Esophagus muscularis mucosa (tissue), 4 donors: ENCODE measurements around the gene ZNF24. TPM values are rescaled to one million over a fixed set of nuclear protein-coding genes. Genes with fewer than 3 reads are reported as not detected.

Experiments used
- DNase-seq: peaks from one replicate; pipeline ENCODE4 v3.0.0-alpha.2; 2017; ENCODE audit errors: extremely low spot score
- H3K27ac ChIP-seq, 4 donors: fragments of 200-600 bp; sonication (generic); replicated peaks in 1 of 4; 1 replicate in 3 of 4; 2 replicates in 1 of 4; pipeline ENCODE4 v1.5.1; 2016 to 2019; ENCODE audit warnings: mild to moderate bottlenecking in 1 of 4
- H3K27me3 ChIP-seq, 4 donors: fragments of 200-600 bp; sonication (generic); one replicate each; pipeline versions ENCODE4 v1.5.1 to v1.6.0; 2016 to 2019
- H3K36me3 ChIP-seq, 4 donors: fragments of 200-600 bp; sonication (generic); one replicate each; pipeline ENCODE4 v1.5.1; 2016 to 2019
- H3K4me1 ChIP-seq, 4 donors: fragments of 200-600 bp; sonication (generic); one replicate each; pipeline ENCODE4 v1.5.1; 2016 to 2019
- H3K4me3 ChIP-seq, 4 donors: fragments of 200-600 bp; sonication (generic); 1 replicate in 2 of 4; 2 replicates in 2 of 4; pipeline ENCODE4 v1.5.1; 2016 to 2019; ENCODE audit warnings: mild to moderate bottlenecking in 4 of 4, moderate library complexity in 1 of 4
- H3K9me3 ChIP-seq, 4 donors: fragments of 200-600 bp; sonication (generic); 1 replicate in 3 of 4; 2 replicates in 1 of 4; pipeline ENCODE4 v1.5.1; 2016 to 2019
- EP300 ChIP-seq: sonication (generic); formaldehyde crosslinking; IDR thresholded peaks from one replicate; pipeline ENCODE4 v1.6.1; 2017; ENCODE audit warnings: antibody characterized with exemption
- POLR2A ChIP-seq: fragments of 450-650 bp; IDR thresholded peaks from one replicate; pipeline ENCODE4 v1.6.1; 2017; ENCODE audit warnings: antibody characterized with exemption, moderate library complexity, mild to moderate bottlenecking, low read depth
- POLR2AphosphoS5 ChIP-seq, 2 donors: sonication (generic); formaldehyde crosslinking; IDR thresholded peaks; one replicate each; pipeline ENCODE4 v1.6.1; 2017; ENCODE audit warnings: antibody characterized with exemption in 2 of 2
- WGBS: methylation state at CpG from one replicate; pipeline ENCODE4 v1.1.5; 2018; 5-methylcytosine and 5-hydroxymethylcytosine counted together
- intact Hi-C: fragments of 100-400 bp; cut with DNase I; formaldehyde crosslinking; loops from one replicate; pipeline ENCODE4 v1.15.1; 2023
- total RNA-seq, 4 donors: library from RNA; depleted of rRNA; stranded (reverse); fragments of >200 nt; gene quantifications; one replicate each; pipeline versions ENCODE4 v1.1.0 to v1.2.1, GENCODE V29; 2016
- TF ChIP-seq, protein P1 (sequence below), 3 experiments: fragments of 200-600 bp in 2 of 3; fragments of 450-650 bp in 1 of 3; sonication (generic) in 2 of 3; IDR thresholded peaks; one replicate each; pipeline ENCODE4 v1.5.1; 2017 to 2019; ENCODE audit warnings: antibody characterized with exemption in 3 of 3, mild to moderate bottlenecking in 2 of 3, moderate library complexity in 1 of 3

ZNF24 gene
- total RNA-seq, 4 donors from 2014 or later: 31.2 to 41.1 (median 39.3) TPM

GRCh38 chr18:35378574-35378896, 34.3 kb upstream of the ZNF24 start:
- WGBS: 51% methylated on average over 4 of the region's 4 CpGs
- TF ChIP-seq EP300: no peak
- no peak for TF ChIP-seq POLR2A
- H3K36me3 ChIP-seq: peaks cover 0 to 4% (median 0%) of the 10 kb centered on the region in 4 donors
- DNase-seq: no peak
- H3K4me3 ChIP-seq: no peak overlapping the region
- intact Hi-C loops: no loop called here
- peaks cover 0 to 6% (median 0%) of the 10 kb centered on the region in 4 donors for H3K9me3 ChIP-seq
- H3K27ac ChIP-seq: no peak overlapping the region
- H3K4me1 ChIP-seq: peaks cover 3 to 15% (median 11%) of the 10 kb centered on the region in 4 donors
- H3K27me3 ChIP-seq: peaks cover 0 to 6% (median 2%) of the 10 kb centered on the region in 4 donors

DNA sequence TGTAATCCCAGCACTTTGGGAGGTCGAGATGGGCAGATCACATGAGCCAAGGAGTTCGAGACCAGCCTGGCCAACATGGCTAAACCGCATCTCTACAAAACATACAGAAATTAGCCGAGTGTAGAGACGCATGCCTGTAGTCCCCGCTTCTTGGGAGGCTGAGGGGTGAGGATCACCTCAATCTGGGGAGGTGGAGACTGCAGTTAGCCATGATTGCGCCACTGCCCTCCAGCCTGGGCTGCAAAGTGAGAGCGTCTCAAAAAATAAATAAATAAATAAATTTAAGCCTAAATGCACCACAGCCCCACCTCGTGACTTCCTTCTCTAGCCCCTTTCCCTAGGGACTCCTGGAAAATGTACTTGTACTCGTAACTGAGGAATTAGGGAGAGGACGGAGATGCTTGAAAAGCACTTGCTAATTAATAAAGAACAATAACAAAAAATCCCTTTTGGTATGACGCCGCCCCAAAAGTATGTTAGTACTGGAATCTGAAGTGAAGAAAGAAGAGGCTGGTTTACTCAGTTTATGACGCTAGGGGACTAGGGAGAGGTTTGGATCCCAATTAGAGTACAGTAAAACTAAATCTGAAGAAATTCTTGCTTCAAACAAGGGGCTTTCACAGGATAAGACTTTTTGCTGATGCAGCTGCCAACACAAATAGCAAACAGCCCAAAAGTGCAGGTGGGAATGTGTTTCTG, 33.8 kb upstream of the ZNF24 start:
- peaks cover 0 to 6% (median 2%) of the 10 kb centered on the region in 4 donors for H3K27me3 ChIP-seq
- intact Hi-C loops: no loop called here
- peak overlapping the region in 2 of 4 donors; percentile 92 to 98 for H3K4me3 ChIP-seq
- peak; percentile 26 for DNase-seq
- H3K27ac ChIP-seq: no peak overlapping the region
- H3K4me1 ChIP-seq: peaks cover 3 to 15% (median 11%) of the 10 kb centered on the region in 4 donors
- WGBS: 83% methylated on average over 14 of the region's 14 CpGs
- TF ChIP-seq, protein P1, sequence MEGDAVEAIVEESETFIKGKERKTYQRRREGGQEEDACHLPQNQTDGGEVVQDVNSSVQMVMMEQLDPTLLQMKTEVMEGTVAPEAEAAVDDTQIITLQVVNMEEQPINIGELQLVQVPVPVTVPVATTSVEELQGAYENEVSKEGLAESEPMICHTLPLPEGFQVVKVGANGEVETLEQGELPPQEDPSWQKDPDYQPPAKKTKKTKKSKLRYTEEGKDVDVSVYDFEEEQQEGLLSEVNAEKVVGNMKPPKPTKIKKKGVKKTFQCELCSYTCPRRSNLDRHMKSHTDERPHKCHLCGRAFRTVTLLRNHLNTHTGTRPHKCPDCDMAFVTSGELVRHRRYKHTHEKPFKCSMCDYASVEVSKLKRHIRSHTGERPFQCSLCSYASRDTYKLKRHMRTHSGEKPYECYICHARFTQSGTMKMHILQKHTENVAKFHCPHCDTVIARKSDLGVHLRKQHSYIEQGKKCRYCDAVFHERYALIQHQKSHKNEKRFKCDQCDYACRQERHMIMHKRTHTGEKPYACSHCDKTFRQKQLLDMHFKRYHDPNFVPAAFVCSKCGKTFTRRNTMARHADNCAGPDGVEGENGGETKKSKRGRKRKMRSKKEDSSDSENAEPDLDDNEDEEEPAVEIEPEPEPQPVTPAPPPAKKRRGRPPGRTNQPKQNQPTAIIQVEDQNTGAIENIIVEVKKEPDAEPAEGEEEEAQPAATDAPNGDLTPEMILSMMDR (IDR thresholded peaks at IDR 0.05): no peak
- TF ChIP-seq POLR2A (no peak), EP300 (no peak), POLR2AphosphoS5 (IDR thresholded peaks at IDR 0.05) (no peak)
- H3K9me3 ChIP-seq: peaks cover 0 to 6% (median 0%) of the 10 kb centered on the region in 4 donors
- H3K36me3 ChIP-seq: peaks cover 0 to 5% (median under 1%) of the 10 kb centered on the region in 4 donors

DNA sequence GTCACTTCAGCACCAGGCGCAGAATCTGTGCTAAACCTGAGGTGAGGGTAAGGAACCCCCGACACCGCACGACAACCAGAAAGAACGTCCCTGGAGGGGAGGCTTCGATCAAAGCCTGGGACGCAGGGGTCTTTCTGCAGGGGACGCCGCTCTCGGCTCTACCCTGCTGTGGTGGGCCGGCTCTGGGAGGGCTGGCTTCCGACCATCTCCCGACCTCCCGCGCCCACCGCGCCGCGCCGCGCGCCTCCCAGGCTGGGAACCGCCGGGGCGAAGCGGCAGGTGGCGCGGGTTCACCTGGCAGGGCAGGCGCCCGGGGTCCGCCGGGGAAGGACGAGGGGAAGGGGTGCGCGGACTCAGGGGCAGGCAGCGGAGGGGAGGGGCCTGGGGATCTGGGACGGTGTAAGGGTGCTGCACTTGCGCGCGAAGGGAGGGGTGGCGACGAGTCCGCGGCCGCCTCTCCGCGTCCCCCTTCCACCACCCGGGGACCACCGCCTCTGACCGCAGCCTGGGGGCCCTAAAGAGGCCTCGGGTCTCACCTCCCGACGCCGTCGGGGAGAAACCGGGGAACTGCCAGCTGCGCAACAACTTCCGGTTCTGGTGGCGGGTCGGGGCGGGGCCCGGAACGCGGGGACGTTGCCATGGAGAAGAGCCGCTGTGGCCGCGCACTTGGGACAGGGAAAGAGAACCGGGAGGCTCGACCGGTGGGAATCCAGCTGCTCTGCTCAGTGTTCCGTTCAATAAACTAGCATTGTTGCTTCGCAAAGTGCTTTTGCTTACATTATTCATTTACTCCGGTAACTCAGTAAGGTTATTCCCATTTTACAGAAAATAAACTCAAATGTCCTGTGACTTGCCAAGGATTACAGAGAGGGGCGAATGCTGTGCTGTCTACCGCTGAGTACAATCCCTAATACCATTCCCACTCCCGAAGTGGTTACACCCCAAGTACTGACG, 32.8 kb upstream of the ZNF24 start, which contains the start of gene ZNF396:
Gene ZNF396, minus strand, starts transcription at position 596 of the 954 bp plus-strand sequence. CDS start 3,045 bp downstream, outside the sequence.
- peaks cover 0 to 2% (median 0%) of the 10 kb centered on the region in 4 donors for H3K9me3 ChIP-seq
- peak within 1 kb of the TSS; percentile 24 to 73 (median 66) for H3K27ac ChIP-seq
- H3K4me1 ChIP-seq: peaks cover 3 to 15% (median 11%) of the 10 kb centered on the region in 4 donors
- H3K36me3 ChIP-seq: peaks cover 0 to 5% (median 2%) of the 10 kb centered on the region in 4 donors
- DNase-seq: peak; percentile 93
- peak within 1 kb of the TSS; percentile 70 to 98 (median 93) for H3K4me3 ChIP-seq
- WGBS: 9% methylated on average over 23 of the region's 78 CpGs
- H3K27me3 ChIP-seq: peaks cover 0 to 6% (median 0%) of the 10 kb centered on the region in 4 donors
- TF ChIP-seq POLR2AphosphoS5 (IDR thresholded peaks at IDR 0.05) (peak; percentile 43 to 47), POLR2A (no peak), EP300 (no peak)
- TF ChIP-seq, protein P1 (IDR thresholded peaks at IDR 0.05): no peak
- intact Hi-C loops: no loop called here

DNA sequence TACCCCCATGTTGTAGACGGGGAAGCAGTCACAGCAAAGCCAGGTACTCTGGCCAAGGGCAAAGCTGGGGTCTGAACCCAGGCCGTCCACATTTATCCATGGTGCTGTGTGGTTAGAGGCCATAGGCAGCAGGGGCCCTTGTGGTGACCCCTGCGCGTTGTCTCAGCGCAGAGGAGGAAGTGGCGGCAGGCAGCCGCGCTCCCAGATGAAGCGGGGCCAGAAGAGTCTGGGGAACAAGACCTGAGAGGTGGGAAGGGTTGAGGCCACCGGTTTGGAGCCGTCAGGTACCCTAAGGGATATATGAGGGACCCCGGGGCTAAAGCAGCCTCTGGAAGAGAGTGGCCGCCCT, 32.1 kb upstream of the ZNF24 start:
- 24% methylated on average over 10 of the region's 13 CpGs for WGBS
- DNase-seq: peak; percentile 86
- peak overlapping the region in 2 of 4 donors; percentile 68 to 73 for H3K27ac ChIP-seq

More for the DNA sequence above, 32.1 kb upstream of the ZNF24 start:
- peaks cover 3 to 15% (median 11%) of the 10 kb centered on the region in 4 donors for H3K4me1 ChIP-seq
- H3K4me3 ChIP-seq: peak overlapping the region; percentile 70 to 98 (median 93)
- intact Hi-C loops: no loop called here
- peaks cover 0 to 6% (median 0%) of the 10 kb centered on the region in 4 donors for H3K27me3 ChIP-seq
- H3K36me3 ChIP-seq: peaks cover 0 to 5% (median 2%) of the 10 kb centered on the region in 4 donors
- TF ChIP-seq EP300 (no peak), POLR2AphosphoS5 (IDR thresholded peaks at IDR 0.05) (no peak), POLR2A (no peak)
- TF ChIP-seq, protein P1 (IDR thresholded peaks at IDR 0.05): no peak
- H3K9me3 ChIP-seq: no peaks in the 10 kb centered on the region
